Superior temporal gyrus (tissue), 1 donor: Measurements from ENCODE around the gene SMYD3.
"Not testable (repeated sequence)": the region's sequence is repeated elsewhere in the genome, so short reads cannot be mapped to it uniquely, and the experiment has no call there.

Experiments used
- DNase-seq: peaks from one replicate; pipeline ENCODE4 v3.0.0-alpha.2; 2016; ENCODE audit errors: extremely low spot score

SMYD3 gene

DNA sequence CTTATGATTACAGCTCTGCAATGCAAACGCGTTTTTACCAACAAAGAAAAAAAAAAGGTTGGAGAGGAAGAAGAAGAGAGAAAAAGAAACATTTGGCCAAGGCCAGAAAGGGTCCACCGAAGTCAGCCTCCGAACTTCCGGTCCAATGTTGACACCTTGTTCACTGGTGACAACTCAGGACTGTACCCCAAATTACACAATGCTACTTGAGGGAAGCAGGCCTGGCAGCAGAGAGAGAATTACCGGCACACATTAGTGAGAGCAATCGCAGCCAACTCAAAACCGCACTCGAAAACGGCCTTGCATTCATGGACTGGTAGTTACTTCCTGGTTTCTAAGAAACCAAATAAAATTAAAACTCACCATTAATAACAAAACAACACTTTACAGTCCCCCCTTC lies 699.8 kb downstream of the SMYD3 start:
- DNase-seq = no peak

DNA sequence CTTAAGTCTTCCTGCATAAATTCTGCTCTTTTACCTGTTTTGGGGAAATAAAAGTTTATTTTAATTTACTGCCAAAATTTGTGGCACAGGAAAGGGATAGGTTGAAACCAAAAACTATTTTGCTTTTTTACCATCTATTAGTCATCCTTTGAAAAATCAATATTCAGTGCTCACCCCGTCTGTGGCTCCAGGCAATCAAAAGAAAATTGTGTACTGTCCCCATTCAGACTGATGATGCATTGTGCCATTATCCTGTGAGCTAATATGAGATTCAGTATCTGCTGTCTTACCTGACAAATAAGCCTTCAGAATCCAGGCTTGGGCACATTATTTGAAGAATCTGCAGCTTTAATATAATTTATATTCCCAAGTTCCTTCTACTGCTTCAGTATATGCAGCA lies 701.5 kb downstream of the SMYD3 start:
- DNase-seq = no peak

DNA sequence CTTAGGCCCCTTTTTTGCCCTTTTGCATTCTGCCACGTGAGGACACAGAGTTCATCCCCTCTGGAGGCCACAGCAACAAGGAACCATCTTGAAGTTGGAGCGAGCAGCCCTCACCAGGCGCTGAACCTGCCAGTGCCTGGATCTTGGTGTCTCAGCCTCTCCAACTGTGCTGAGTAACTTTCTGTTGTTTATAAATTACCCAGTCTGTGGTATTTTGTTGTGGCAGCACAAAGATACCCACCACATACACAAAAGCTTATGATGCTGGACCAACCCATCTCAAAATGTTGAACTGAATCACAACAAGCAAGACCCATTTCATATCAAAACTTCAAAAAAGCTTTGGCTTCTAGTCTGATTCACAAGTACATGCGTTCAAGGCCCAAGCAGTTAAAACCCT lies 702.4 kb downstream of the SMYD3 start:
- no peak for DNase-seq

DNA sequence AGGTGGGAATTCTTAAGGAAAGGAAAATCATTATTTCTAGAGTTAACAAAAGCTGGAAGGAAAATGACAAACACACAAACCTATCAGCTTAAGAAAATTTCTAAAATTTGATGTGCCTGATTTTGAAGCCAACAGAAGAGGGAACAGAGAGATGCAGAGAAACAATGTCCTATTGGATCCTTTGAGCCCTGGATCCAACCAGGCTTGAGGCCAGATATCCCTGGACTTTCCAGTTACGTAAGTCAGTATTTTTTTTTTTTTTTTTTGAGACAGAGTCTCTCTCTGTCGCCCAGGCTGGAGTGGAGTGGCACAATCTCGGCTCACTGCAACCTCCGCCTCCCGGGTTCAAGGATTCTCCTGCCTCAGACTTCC lies 703.4 kb downstream of the SMYD3 start:
- no peak for DNase-seq

DNA sequence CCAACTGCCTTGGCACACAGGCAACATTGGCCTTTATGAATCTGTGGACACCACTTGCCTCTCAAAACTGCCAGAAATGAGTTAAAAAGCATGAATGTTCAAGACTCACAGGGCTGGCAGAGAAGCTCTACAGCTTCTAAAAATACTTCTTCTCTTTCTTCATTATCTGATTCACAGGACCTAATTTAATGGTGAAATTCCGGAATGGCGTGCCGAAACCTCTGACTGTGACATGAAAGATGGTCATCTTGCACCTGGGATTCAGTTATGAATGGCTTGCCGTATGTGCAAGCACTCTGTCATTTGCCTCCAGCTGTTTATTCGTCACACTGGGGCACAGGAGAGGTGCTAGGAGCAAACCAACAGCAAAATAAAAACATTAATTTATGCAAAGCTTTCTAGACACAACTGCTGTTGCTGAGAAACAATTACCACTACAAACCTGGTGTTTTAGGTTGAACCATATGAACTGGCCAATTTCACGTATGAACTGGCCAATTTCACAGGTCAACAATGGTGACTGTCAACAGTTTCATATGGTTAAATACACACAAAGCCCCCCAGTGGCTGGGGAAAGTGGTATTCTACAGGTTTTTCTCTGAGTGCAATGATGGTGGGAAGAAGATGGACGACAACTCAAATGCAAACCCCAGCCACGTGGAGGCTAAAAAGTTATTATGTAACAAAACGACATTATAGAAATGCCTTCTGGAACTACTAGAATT lies 704.0 kb downstream of the SMYD3 start:
- DNase-seq = no peak

- DNase-seq = no peak
These were observed 706.0 kb downstream of the SMYD3 start for GRCh38 chr1:245800901-245801605.

DNA sequence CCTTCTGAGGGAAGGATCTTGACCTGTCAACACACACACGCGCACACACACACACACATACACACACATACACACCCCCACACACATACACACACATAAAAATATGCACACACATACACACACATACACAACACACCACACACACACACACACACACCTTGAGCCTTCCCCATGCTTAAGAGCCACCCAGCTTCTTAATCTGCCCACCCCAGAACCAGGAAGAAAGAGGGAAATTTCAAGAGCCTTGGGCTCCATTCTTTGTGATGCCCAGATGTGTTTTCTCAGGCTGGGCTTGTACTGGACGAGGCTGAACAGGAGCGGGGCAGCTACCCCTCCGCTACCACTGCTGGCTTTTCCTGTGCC lies 708.7 kb downstream of the SMYD3 start:
- no peak for DNase-seq

DNA sequence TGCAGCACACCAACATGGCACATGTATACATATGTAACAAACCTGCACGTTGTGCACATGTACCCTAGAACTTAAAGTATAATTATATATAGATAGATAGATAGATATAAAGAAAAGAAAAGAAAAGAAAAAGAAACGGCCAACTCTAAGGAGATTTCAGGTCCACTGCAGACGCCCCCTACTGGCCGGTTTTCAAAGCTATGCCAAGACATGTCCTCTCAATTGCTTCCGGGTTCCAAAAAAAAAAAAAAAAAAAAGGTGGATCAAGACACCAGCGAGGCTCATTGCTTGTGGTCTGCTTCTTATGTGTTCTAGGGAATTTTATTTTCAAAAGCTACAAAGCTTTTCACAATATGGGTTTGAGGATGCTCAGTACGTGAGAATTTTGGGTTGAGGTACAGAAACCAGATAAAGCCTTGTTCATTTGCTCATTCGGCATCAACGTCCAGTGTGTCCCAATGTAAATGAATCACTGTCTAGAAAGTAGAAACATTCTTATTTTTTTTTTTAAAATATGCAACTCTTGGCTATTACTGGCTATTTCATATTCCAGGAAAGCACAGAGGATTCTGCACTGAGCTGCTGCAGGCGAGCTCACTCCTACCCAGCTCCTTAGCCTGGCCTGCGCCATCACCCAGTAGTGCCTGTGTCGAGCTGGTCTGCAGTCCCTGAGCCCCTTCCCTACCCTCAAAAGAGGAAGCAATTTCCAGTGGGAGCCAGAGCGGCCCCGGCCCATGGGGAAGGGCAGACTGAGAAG lies 709.3 kb downstream of the SMYD3 start:
- DNase-seq = no peak

DNA sequence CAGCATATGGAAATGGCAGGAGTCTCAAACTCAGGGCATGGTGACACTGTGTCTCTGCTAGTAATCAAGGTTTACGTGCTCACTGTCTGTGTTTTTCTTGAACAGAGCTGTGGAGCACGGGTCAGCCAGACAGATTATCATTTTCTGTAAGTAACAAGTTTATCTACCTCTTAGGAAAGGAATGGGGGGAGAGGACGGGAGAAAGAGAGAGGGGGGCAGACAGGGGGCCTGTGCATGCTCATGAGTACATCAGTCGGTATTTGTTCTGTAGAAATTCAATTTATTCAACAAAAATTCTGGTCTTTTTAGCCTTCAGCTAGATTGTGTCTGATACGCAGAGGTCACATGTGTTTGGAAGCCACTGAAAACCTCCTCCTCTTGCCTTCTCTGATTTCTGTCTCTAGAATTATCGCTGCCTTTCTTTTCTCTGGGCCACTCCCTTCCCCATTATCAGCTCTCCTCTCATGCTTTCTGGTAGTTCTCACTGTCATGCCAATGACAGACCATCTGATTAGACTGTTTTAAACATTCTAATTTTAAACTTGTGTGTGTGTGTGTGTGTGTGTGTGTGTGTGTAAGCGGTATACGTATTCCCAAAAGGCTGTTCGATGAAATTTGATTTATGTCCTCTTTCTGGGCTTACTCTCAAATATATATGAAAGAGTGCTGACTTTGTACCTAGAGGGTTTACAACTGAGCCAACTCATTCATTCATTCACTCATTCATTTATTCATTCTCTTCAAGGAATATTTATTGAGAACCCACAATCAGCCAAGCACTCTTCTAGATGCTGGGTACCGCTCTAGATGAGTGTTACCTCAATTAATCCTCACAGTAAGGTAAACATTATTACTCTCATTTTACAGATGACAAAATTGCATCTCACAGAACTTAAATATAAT lies 715.4 kb downstream of the SMYD3 start:
- no peak for DNase-seq

DNA sequence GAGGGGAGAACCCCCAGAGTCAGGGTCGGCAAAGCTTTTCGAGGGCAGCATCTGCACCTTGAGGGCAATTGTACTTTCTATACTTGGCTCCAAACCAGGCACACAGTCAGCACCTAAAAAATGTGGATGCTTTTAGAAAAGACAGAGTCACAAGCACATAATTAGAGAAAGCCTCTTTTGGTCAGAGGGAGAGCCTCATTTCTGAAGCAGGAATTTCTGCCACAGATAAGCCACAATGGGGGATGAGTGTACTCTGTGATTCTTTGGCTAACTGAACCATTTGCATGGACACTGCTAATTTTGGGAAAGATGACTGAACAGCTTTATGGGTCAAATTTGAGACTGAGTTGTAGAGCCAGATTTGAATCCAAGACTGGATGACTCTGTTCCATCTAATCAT lies 716.6 kb downstream of the SMYD3 start:
- no peak for DNase-seq

GRCh38 chr1:245788886-245789285 lies 718.2 kb downstream of the SMYD3 start:
- no peak for DNase-seq

GRCh38 chr1:245788269-245788668 lies 718.8 kb downstream of the SMYD3 start:
- DNase-seq = no peak

- DNase-seq = no peak
These were observed 720.1 kb downstream of the SMYD3 start for GRCh38 chr1:245786948-245787347.

DNA sequence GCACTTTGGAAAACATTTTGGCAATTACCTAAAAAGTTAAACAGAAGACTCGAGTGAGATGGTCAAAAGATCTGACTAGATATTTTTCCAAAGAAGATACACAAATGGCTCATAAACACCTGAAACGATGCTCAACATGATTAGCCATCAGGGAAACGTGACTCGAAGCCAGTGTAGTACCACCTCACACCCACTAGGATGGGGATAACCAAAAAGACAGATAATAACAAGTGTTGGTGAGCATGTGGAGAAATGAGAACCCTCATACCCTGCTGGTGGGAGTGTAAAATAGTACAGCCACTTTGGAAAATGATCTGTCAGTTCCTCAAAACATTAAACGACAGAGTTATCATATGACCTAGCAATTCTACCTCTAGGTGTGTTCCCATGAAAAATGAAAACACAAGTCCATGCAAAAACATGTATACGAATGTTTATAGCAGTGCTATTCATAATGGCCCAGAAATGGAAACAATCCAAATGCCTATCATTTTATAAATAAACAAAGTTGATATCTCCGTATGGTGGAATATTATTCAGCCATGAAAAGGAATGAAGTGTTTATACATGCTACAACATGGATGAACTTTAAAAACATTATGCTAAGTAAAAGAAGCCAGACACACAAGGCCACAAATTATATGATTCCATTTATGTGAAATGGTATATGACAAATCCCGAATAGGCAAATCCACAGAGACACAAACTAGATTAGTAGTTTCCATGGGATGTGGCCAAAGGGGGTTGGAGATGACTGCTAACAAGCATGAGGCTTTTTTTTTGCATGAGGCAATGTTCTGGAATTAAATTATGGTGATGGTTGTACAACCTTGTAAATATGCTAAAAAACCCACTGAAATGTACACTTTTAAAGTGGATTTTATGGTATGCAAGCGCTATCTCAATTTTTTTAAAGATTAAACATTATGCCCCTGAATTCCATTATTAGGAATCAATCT lies 727.0 kb downstream of the SMYD3 start:
- no peak for DNase-seq

DNA sequence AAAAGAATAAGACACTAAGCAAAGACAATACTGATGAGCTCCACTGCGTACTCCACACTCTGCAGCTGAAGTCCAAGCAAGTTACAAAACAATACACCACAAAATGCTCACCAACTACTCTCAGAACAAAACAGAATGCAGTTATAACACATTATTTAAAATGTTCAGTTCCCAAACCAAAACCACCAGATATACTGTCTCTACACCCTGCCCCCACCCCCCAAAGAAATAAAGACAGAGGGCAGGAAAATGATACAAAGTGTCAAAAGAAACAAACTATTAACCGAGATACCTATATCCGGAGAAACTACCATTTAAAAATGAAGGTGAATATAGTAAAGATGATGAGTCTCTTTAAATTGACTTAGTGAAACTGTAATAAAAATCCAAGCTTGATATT lies 729.3 kb downstream of the SMYD3 start:
- DNase-seq = no peak

DNA sequence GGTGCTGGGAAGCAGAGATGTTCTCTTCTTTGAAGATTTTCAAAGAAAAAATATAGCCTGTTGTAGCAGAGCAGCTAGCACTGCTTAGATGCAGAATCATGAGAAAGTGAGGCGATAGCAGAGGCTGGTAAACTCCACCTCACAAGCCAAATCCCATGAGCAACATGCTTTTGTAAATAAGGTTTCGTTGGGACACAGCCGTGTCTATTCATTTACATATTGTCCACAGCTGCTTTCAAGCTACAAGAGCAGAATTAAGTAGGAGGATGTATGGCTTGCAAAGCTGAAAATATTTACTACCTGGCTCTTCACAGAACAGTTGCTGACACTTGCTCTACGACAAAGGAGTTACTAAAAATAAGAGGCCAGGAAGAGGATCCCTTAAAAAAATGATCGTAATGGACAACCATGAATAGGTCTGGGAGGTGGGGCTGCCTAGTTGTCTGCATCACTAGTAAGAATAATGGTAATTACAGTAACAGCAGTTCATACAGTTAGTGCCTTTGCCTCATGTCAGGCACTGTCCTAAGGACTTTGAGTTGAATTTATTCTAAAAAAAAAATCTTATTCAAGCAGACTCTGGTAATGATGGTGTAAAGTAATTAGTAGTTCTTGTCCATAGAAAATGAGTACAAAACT lies 730.3 kb downstream of the SMYD3 start:
- no peak for DNase-seq

DNA sequence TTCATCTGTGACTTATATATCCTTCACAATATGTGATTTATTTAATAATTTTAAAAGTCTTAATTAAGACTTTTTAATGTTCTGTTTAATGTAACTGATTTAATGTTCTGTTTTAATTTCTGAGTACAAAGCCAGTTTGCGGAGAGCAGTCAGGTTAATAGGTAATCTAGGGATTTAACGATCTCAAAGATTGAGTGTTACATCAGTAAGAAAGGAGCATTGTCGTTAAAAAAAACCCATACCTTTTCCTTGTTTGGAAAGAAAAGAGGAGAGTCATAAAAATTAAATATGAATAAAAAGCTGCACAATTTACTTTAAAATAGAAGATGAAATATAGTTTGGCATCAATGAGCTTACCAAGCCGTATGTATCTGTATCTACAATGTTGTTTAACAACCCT lies 730.9 kb downstream of the SMYD3 start:
- no peak for DNase-seq

DNA sequence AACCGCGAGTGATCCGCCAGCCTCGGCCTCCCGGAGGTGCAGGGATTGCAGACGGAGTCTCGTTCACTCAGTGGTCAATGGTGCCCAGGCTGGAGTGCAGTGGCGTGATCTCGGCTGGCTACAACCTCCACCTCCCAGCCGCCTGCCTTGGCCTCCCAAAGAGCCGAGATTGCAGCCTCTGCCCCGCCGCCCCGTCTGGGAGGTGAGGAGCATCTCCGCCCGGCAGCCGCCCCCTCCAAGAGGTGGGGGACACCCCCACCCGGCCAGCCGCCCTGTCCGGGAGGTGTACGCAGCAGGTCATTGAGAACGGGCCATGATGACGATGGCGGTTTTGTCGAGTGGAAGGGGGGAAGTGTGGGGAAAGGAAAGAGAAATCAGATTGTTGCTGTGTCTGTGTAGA lies 732.1 kb downstream of the SMYD3 start:
- DNase-seq = not testable (repeated sequence)

DNA sequence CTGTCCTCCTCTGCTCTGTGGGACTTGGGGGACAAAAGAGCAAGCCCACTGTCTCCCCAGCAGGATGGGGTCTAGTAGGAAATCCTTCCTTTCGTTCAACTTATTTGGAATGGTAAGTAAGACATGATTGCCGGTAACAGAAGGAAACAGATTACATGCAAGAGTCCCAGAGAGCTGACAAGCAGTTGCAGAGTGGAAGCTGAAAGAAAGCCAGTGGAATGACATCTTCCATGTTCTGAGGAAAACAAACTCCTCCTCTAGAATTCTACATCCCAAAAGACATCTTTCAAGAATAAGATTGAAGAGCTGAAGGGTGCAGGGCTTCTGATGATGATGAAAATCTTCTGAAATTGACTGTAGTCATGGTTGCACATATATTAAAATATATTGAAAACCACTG lies 732.9 kb downstream of the SMYD3 start:
- no peak for DNase-seq

- no peak for DNase-seq
These were observed 733.7 kb downstream of the SMYD3 start for GRCh38 chr1:245773344-245773743.
